ENCODE results near the gene SMG6.
"Not testable (repeated sequence)": the region's sequence is repeated elsewhere in the genome, so short reads cannot be mapped to it uniquely, and the experiment has no call there.

Gene SMG6

DNA sequence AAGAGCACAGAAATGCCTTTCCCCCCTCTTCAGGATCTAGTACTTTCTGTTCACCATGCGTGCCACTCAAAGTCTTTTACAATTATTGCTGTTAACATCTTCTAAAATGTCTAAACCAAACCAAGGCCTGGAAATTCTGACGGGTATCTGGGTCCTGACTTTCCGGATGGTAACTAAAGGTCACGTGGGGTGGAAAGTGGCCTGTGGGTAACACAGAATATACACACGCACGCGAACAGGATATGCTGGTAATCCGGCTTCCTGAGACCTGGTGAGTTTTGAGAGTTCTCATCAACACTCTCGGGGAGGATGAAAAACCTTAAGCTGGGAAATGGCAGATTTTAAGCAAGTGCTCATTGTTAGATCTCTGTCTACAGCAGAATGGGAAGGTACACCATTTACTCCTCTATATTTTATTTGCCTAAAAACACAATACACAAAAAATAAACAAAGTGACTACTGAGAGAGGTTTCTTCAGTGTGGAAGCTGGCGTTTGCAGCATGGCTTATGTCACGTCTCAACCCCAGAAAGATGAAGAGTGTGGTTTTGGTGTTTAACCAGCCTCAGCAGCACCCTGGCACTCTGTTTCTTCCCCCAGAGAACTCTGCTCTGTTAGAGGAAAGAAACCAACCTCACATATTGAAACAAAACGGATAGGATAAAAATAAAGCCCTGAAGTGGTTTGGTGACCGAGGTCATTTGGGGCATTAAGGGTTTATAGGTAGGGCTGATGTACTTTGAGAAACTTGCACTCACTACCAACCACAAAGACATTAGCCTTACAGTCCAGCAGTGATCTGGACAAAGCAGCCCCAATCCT lies 37.3 kb downstream of the SMG6 start:
- DNase-seq, result no peak
- in situ Hi-C loops (cut with HindIII; ENCODE audit: low pct_ligation_motif_present, low pct_unique_long_range_greater_than_20kb, low sequenced_read_pairs), result no loop called here

DNA sequence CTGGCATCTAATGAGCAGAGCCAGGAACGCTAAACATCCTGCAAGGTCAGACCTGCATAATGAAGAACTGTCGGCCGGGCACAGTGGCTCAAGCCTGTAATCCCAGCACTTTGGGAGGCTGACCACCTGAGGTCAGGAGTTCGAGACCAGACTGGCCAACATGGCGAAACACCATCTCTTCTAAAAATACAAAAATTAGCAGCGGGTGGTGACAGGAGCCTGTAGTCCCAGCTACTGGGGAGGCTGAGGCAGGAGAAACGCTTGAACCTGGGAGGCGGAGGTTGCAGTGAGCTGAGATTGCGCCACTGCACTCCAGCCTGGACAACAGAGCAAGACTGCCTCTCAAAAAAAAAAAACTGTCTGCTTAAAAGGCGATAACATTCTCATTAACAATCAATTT lies 38.4 kb downstream of the SMG6 start:
- in situ Hi-C loops (cut with HindIII; ENCODE audit: low pct_ligation_motif_present, low pct_unique_long_range_greater_than_20kb, low sequenced_read_pairs); DNase-seq: not testable (repeated sequence)

DNA sequence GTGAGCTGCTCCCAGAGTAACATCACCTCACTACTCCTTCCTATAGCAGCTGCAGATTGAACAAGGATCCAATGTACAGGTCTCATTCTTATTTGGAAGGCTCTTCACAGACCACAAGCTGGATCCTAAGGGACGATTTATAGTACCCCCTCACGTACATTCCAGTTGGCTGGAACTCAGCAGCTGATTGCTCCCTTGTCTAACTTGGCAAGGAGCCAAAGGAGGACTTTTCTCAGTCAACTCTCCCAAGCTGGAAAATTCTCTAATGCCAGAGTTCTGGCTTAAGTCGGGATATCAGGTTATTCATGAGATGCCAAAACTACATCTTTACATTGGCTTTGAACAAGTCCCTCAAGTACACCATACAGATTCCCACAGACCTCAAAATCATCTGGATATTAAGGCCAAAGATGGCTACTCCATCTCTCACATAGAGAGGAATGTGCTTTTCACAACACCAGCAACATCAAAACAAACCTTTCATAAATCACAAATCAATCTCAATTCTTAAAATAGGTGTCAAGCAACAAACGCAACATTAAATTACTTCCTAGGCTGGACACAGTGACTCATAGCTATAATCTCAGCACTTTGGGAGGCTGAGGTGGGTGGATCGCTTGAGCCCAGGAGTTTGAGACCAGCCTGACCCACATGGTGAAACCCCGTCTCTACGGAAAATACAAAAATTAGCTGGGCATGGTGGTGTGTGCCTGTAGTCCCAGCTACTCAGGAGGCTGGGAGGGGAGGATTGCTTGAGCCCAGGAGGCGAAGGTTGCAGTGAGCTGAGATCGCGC lies 39.3 kb downstream of the SMG6 start:
- in situ Hi-C loops (cut with HindIII; ENCODE audit: low pct_ligation_motif_present, low pct_unique_long_range_greater_than_20kb, low sequenced_read_pairs), result no loop called here
- DNase-seq, result no peak

DNA sequence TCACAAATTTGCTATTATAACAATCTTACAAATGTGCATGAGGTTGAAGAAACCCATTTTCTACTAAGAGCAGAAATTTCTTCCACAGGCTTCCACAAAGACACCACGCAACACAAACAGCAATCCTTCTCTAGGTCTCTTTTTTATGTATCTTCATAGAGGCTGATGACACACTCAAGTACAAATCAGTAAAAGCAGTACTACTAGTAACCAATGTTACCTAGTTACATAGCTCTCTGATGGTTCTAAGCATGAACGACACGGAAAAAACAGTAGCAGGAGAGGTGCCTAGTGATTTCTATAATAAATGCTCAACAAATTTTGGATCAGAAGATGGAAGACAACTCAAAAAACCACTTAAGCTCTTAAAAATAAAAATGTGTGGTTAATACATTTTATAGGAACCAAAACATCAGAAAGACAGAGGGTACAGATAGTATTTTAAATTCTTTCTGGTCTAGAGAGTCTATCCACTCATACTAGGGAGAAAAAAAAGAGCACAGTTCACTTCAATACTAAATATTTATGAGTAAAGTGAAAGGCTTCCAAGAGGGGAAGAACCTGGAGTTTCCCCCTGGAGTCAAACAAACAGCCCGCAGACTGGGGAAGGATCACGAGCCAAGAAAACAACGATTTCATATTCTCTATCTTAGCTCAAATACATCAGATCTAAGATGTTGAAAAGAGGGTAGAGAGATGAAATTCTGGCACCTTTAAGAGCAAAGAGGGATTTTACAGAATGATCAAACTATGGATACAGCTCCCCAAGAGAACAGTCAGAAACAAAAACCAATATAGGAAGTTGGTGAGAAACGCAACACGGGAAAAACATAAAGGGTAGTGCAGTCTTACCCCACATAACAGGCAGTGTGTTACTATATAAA lies 40.2 kb downstream of the SMG6 start:
- in situ Hi-C loops (cut with HindIII; ENCODE audit: low pct_ligation_motif_present, low pct_unique_long_range_greater_than_20kb, low sequenced_read_pairs), result no loop called here
- no peak for DNase-seq

DNA sequence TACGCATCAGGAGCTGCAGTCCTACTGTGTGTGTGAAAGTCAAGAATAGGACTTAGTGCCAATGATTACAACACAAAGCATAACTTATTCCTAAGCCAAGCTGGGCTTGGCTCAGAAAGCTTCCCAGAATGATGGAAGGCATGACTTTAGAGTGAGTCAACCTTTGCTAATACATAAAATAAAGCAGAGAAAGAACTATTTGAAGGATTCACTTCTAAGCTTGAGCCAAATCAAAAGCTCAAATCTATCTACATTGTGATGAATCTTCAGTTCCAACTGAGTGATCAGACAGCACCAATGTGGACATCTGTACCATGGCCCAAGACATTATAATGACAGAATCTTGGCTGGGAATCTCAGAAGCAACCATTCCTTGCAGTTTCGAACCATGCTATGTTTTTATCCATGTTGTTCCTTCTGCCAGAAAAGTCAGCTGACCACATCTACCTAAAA lies 41.4 kb downstream of the SMG6 start:
- in situ Hi-C loops (cut with HindIII; ENCODE audit: low pct_ligation_motif_present, low pct_unique_long_range_greater_than_20kb, low sequenced_read_pairs), result no loop called here
- peak; percentile 44 for DNase-seq

DNA sequence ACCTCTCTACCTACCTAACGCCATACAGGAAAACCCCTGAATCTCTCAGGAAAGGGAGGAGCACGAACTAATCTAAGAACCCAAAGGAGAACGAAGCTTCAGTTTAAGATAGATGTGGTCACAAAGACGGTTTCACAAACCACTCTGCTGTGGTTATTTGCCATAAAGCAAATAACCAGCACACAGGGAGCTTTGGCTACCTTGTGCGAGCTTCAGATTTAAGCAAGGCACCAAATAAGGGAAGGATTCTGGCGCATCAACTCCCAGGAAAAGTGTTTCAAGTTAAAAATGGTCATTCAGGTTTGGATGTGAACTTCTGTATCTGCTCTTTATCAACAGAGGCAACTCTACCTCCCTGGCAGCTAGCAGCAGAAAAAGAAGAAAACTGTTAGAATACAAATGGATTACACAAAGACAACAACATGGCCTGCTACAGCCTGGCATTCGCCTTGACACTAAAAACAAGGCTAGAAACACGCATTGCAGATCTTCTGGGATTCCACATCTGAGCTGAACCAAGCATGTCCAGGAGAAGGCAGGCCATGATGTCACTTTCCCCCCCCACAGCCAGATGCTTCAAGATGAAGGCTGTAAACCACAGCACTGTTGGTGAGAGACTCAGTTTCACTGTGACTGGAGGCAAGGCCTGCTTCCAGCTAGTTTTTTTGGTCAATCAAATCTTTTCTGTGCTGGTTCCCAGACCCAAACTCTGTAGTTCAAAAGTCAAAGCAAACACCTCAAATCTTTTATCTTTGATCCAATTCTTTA lies 43.6 kb downstream of the SMG6 start:
- in situ Hi-C loops (cut with HindIII; ENCODE audit: low pct_ligation_motif_present, low pct_unique_long_range_greater_than_20kb, low sequenced_read_pairs), result no loop called here
- DNase-seq, result no peak

DNA sequence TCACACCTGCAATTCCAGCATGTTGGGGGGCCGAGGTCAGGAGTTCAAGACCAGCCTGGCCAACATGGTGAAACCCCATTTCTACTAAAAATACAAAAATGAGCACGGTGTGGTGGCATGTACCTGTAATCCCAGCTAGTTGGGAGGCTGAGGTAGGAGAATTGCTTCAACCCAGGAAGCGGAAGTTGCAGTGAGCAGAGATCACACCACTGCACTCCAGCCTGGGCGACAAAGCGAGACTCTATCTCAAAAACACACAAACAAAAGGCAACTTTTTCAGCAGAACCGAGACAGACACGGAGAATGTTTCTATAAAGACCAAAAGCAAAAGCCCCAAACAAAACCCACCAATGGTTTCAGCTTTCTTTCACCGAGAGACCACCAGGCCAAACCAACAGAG lies 44.8 kb downstream of the SMG6 start:
- DNase-seq; in situ Hi-C loops (cut with HindIII; ENCODE audit: low pct_ligation_motif_present, low pct_unique_long_range_greater_than_20kb, low sequenced_read_pairs): not testable (repeated sequence)

DNA sequence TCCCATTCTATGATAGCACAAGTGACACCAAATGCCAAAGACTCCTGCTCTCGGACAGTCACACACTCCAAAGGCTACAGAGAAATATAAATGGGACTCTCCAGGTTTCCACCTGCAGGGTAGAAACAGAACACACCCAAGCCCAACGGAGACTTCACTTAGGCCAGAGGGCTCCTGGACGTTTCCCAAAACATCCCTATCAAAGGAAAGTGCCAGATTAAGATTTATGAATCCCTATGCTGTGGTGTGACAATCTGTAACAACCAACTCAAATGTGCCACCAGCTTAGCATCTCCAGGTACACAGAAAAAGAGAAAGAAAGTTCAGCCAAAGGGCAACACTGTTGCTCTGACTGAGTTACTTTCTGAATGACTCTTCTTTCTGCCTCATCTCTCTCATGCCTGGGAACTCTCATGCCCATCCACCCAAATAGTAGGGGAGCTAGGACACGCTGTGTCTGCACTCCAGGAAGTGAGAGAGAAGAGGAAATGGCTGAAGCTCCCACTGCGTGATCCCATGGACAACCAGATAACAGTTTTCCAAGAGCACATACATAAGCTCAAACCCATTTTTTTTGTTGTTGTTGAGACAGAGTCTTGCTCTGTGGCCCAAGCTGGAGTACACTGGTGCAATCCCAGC lies 49.7 kb downstream of the SMG6 start:
- in situ Hi-C loops (cut with HindIII; ENCODE audit: low pct_ligation_motif_present, low pct_unique_long_range_greater_than_20kb, low sequenced_read_pairs), result no loop called here
- no peak for DNase-seq

DNA sequence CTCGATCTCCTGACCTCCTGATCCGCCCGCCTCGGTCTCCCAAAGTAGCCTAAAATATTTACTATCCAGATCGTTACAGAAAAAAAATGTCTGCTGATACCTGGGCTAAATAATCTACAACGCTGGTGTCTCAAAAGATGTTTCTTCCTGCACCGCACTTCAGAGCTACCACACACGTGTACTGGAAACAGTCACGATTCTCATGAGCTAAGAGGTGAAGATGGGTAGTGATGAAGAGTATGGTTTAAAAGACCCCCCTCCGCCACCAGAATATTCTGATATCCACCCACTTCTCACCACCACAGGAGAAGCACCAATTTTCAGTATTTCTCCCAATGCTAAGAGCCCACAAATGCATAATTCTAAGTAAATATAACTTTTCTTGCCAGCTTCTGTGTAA lies 50.2 kb downstream of the SMG6 start:
- no peak for DNase-seq
- in situ Hi-C loops (cut with HindIII; ENCODE audit: low pct_ligation_motif_present, low pct_unique_long_range_greater_than_20kb, low sequenced_read_pairs), result no loop called here

DNA sequence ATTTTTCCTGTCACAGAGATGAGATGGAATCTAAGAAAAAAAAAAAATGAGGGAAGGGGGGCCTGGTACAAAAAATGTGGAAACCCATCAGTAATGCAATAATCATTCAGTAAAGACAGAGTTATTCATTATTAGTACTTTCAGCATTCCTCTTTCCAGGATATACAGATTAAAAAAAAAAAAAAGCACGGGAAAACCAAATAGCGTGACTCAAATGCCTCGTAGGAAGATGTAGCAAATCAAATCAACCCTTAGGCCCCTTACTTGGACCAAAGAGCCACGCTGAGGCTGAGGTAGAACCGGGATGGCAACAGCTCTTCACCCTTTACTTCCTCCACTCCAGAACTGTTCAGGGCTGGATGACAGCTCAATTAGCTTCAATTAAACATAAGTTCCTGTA lies 52.5 kb downstream of the SMG6 start:
- DNase-seq, result no peak
- in situ Hi-C loops (cut with HindIII; ENCODE audit: low pct_ligation_motif_present, low pct_unique_long_range_greater_than_20kb, low sequenced_read_pairs), result no loop called here

DNA sequence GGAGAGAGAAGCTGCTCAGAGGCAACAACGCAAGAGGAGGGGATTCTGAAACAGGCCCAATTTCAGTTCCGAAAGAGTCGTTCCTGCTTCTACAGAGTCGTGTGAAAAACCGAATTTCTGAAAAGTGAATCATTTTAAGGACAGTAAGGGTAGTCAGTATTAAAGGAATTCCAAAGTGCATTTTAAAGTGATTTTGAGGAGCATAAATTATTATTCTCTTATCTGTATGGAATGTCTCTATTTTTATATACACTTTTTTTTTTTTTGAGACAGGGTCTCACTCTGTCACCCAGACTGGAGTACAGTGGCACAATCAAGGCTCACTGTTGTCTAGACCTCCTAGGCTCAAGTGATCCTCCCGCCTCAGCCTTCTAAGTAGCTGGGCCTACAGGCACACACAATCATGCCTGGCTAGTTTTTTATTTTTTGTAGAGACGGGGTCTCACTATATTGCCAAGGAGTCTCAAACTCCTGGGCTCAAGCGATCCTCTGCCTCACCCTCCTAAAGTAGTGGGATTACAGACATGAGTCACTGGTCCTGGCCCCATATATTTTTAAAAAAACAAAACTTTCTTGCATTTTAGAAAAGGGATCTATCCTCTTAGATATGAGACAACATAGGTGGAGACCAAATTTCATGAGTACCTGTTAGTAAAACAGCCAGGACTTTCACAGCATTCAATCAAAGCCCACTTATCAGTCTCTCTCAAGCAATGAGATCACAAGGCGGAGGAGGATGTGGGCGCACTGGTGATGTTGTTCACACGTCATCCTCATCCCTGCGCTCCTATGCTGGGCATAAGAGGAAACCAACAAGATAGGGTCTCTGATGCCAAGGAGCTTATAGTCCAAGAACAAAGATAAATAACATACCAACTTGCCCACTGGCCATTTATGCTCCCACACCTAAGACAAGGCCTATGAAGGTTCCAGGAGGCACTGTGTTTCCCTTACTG lies 53.2 kb downstream of the SMG6 start:
- no peak for DNase-seq
- in situ Hi-C loops (cut with HindIII; ENCODE audit: low pct_ligation_motif_present, low pct_unique_long_range_greater_than_20kb, low sequenced_read_pairs), result no loop called here

DNA sequence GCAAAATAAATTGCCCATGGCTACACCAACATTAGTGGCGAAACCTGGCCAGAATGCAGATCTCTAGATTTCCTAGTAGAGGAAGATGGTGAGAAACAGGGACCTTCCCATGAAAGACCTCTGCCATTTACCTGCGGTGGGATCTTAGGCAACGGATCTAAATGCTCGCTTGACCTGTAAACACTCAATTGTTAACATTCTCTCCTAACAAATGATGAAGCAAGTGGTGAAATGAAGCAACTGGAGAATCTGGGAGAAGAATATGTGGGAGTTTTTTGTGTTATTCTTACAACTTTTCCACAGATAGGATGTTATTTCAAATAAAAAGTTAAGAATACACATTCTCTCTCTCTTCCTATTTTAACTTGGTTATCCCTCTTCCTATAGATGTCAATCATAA lies 56.6 kb downstream of the SMG6 start:
- no peak for DNase-seq
- in situ Hi-C loops (cut with HindIII; ENCODE audit: low pct_ligation_motif_present, low pct_unique_long_range_greater_than_20kb, low sequenced_read_pairs), result no loop called here

DNA sequence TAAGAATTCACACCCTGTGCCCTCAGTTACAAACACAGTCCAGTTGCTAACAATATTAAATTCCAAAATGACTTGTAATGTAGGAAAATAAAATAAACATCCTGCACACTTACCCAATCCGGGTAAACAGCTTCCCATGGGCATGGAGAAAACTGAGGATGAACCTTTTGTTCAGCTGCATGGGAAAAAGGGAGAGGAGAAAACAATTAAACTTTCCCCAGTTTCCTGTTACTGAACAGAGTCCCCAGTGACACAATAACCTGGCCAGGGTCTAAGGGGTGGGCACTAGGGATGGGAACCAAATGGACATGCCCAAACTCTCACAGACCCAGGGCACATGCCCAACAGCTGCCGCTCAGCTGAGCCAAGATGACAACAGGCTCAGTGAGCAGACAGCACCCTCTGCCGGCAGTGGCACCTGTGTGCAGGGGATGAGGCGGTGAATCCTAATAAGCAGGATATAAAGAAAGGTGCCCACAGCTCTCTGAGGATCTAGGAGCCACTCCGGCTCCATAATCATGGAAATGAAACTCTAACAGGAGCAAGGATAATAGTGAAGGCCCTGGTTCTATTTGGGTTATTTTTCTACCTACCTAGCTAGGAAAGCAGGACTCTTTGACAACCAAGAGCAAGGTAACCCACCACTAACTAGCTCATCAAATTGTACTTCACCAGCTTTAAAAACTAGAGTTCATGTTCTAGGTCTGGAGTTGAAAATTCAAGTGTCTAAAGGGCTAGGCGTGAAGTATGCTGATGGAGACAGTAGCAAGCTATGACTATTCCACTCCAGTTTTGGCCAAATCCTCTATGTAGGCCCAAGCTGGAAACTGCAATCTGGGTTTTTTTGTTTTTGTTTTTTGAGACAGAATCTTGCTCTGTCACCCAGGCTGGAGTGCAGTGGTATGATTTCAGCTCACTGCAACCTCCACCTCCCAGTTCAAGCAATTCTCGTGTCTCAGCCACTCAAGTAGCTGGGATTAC lies 58.8 kb downstream of the SMG6 start:
- in situ Hi-C loops (cut with HindIII; ENCODE audit: low pct_ligation_motif_present, low pct_unique_long_range_greater_than_20kb, low sequenced_read_pairs), result no loop called here
- peak; percentile 75 for DNase-seq

DNA sequence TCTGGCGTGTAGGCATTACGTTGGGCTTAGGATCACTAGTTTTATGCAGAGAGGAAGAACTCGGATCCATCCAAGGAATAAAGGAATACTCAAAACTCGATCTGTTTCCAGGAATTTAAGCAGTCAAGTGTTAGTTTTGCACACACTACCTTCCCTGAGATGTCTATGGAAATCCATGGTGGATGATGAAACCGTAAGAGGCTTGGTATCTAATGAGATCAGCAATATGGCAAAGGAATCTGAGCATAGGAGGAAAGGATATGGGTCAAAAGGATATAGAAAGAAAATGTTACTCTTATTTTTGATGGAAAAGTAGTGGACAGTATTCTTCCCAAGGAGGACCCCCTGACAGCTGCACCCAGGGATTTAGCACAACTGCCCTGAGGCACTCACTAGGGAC lies 59.6 kb downstream of the SMG6 start:
- in situ Hi-C loops (cut with HindIII; ENCODE audit: low pct_ligation_motif_present, low pct_unique_long_range_greater_than_20kb, low sequenced_read_pairs), result no loop called here
- DNase-seq, result no peak

DNA sequence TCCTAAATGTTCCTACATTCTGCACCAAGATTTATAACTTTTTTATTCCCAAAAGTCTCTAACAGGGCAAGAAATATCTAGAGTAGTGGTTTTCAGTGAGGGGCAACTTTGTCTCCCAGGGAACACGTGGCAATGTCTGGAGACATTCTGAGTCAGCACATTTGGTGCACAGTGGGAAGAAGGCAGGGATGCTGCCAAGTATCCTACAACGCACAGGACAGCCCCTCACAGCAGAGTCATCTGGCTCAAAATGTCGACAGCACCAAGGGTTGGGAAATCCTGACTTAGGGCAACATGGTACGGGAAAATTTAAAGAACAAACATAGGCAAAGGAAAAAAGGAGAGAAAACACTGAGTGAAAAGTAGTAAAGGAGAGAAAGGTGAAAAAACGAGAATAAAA lies 61.8 kb downstream of the SMG6 start:
- in situ Hi-C loops (cut with HindIII; ENCODE audit: low pct_ligation_motif_present, low pct_unique_long_range_greater_than_20kb, low sequenced_read_pairs), result no loop called here
- no peak for DNase-seq

DNA sequence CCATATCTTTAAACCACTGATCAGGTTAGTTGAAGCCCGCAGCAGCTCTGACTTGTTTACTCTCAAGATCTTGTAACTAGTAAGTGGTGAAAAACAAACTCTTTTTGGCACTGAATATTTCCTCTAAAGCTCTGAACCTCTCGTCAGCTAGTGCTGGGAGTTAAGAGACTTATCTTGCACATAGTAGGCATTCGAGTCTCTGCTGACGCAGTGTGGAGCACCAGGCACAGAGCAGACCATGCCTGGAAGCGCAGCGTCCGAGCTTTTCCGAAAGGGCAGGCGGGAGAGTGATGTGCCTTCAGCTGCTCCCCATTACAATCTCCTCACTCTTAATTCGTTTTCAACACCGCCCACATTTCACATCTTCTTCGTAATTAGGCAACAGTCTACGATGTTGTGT lies 63.0 kb downstream of the SMG6 start:
- no peak for DNase-seq
- in situ Hi-C loops (cut with HindIII; ENCODE audit: low pct_ligation_motif_present, low pct_unique_long_range_greater_than_20kb, low sequenced_read_pairs), result no loop called here
